ENCODE results near the gene UBE2O. TPM values are rescaled to one million over a fixed set of nuclear protein-coding genes. Genes with fewer than 3 reads are reported as not detected.

Gene UBE2O
- 10 to 100 TPM; 24.1 to 55.9 (median 32.5) TPM for total RNA-seq
- polyA plus RNA-seq, result 10 to 100 TPM in 1 of 3 donors, 1 to 10 TPM in 2; 7.2 to 14.3 (median 8.5) TPM
- long read RNA-seq, donor 1, result 0 reads
- long read RNA-seq, donor 2, full-length matches to known transcripts, result 3 of 8 reads
- long read RNA-seq, donor 2, partial matches to known transcripts, result 5 of 8 reads
- long read RNA-seq, donor 2, other reads (novel, unspliced or antisense), result 0 of 8 reads

DNA sequence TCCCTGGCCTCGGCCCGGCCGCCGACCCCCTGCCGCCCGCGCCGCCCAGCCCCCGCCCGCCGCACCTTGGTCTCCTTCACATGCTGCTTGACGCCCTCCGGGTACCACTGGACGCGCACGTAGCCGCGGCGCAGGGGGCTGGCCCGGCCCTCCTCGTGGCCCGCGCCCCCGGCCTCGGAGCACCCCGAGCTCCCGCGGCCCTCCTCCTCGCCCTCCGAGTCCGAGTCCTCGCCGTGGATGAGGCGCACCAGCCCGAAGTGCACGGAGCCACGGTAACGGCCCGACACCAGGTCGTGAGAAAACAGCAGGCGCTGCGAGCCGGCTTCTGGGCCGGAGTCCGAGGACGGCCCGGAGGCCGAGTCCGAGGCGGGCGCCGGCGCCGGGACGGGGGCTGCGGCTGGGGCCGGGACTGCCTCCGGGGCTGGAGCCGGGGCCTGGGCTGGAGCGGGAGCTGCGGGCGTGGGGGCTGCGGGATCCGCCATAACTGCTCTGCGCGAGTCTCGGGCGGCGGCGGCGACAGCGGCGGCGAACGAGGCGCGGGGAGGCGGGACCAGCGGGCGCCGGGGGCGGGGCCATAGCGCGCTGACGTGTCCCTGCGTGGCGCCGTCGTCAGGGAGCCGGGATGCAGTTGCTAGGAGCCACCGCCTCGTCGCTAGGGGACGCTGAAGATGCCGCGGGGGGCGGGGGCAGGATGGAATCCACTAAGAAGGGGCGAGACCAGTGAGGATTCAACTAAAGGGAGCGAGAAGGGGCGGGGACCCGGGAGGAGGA, at the start of gene UBE2O:
Gene UBE2O, minus strand, starts transcription at position 493 of the 771 bp plus-strand sequence. Its CDS starts 11 bp downstream, at position 482.
- 0 to 2% (median 1%) methylated on average over 19 to 101 of the region's 101 CpGs for WGBS, 5 donors
- Histone ChIP-seq H3K36me3 (no peaks in the 10 kb centered on the region), H3K9me3 (no peaks in the 10 kb centered on the region), H3K27me3 (replicated peaks in 1 of 7) (no peaks in the 10 kb centered on the region), H3K4me3 (peak within 1 kb of the TSS; percentile 73 to 95 (median 91)), H3K4me1 (peaks cover 7 to 48% (median 27%) of the 10 kb centered on the region in 6 donors), H3K27ac (peak within 1 kb of the TSS in 7 of 8 donors; percentile 66 to 90 (median 81))
- TF ChIP-seq, protein P1, sequence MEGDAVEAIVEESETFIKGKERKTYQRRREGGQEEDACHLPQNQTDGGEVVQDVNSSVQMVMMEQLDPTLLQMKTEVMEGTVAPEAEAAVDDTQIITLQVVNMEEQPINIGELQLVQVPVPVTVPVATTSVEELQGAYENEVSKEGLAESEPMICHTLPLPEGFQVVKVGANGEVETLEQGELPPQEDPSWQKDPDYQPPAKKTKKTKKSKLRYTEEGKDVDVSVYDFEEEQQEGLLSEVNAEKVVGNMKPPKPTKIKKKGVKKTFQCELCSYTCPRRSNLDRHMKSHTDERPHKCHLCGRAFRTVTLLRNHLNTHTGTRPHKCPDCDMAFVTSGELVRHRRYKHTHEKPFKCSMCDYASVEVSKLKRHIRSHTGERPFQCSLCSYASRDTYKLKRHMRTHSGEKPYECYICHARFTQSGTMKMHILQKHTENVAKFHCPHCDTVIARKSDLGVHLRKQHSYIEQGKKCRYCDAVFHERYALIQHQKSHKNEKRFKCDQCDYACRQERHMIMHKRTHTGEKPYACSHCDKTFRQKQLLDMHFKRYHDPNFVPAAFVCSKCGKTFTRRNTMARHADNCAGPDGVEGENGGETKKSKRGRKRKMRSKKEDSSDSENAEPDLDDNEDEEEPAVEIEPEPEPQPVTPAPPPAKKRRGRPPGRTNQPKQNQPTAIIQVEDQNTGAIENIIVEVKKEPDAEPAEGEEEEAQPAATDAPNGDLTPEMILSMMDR (IDR thresholded peaks at IDR 0.05 in 8 of 11, conservative IDR thresholded peaks at IDR 0.05 in 3 of 11), result peak in 7 of 11 experiments; percentile 29 to 64 (median 46)
- TF ChIP-seq POLR2A (IDR thresholded peaks at IDR 0.05), result no peak
- peak; percentile 63 to 82 (median 74) for TF ChIP-seq POLR2AphosphoS5 (IDR thresholded peaks at IDR 0.05)
- DNase-seq, result peak; percentile 97
- intact Hi-C loops (cut with DNase I; ENCODE audit: low total_unique reads), result loop anchor here (10.0 kb wide), 1 partner anchor 48 kb away; no protein-coding TSS in a partner anchor

DNA sequence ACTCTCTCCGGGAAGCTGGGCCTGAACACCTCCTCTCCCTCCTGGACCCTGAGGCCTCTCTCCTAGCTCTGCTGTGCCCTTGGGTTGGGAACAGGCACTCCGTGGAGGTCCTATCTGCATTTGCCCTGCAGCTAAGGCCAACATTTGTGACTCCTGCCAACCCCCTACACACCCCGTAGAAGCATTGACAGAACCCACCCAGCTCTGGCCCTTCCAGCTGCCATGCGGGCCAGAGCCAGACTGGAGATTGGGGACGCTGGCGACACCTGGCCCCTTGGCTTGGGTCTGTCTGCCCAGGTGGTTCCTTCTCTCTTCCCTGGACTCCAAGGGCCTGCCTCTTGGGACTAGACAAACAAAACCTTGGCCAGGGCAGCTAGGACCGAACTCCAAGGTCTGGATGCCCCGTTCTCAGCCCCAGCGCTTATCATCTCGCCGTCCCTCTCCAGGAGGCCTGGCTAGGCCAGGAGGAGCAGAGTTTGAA, 48.9 kb upstream of the UBE2O start:
- Histone ChIP-seq H3K4me3 (peak overlapping the region in 6 of 8 donors; percentile 51 to 99 (median 93)), H3K4me1 (peaks cover 33 to 84% (median 65%) of the 10 kb centered on the region in 6 donors), H3K27ac (peak overlapping the region; percentile 88 to 98 (median 95)), H3K9me3 (no peaks in the 10 kb centered on the region), H3K27me3 (replicated peaks in 1 of 7) (no peaks in the 10 kb centered on the region), H3K36me3 (peaks cover 0 to 12% (median 0%) of the 10 kb centered on the region in 6 donors)
- no peak for DNase-seq
- WGBS, 5 donors, result 77 to 84% (median 83%) methylated on average over 11 of the region's 11 CpGs
- intact Hi-C loops (cut with DNase I; ENCODE audit: low total_unique reads), result loop anchor here (10.0 kb wide), 1 partner anchor 197 kb away; the partner anchor contains the start of gene QRICH2
- TF ChIP-seq, protein P1 (IDR thresholded peaks at IDR 0.05 in 8 of 11, conservative IDR thresholded peaks at IDR 0.05 in 3 of 11), result no peak
- no peak for TF ChIP-seq POLR2AphosphoS5 (IDR thresholded peaks at IDR 0.05)
- TF ChIP-seq POLR2A (IDR thresholded peaks at IDR 0.05), result no peak

DNA sequence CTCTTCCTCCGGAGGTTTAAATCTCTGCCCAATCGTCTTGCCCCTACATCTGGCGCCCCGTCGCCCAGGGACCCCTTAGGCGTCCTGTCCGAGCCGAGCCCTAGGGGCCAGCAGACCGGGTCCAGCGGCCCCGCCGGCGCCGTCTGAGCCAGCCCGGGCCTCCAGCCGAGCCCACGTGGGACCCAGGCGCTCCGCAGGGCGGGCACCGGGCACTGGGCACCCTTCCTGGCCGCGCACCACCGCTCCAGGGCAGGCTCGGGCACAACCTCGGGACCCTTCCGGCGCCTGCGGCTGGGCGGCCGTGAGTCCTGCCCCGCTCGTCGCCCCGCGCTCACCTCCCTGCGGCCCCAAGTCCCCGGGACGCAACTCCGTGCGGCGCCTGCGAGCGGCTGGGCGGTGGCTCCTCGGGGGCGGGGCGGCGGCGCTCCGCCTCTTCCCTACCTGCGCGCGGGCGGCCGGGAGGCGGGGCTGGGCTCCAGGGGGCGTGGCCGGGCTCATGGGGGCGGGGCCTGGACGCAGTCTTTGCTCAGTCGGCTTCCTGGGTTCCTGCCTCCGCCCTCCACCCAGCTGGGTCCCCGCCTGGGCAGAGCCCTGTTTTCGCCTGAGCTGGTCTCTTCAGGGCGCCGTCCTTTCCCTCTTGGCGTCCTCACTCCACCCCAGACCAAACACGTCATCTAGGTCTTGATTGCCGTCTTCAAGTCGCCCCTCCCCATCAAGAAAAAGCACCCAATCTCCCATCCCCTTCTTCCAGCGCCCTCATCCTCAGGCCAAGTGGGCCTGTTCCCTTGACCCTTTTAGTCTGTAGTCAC, 48.3 kb upstream of the UBE2O start, which contains the start of gene RHBDF2:
Gene RHBDF2, minus strand, starts transcription at position 406 of the 809 bp plus-strand sequence. CDS start 19,899 bp downstream, outside the sequence.
- peak; percentile 99 for DNase-seq
- TF ChIP-seq, protein P1 (IDR thresholded peaks at IDR 0.05 in 8 of 11, conservative IDR thresholded peaks at IDR 0.05 in 3 of 11), result peak in 3 of 11 experiments; percentile 2 to 47 (median 22)
- TF ChIP-seq POLR2A (IDR thresholded peaks at IDR 0.05) (peak; percentile 65 to 91 (median 75)), POLR2AphosphoS5 (IDR thresholded peaks at IDR 0.05) (peak; percentile 95 to 97 (median 96))
- no peaks in the 10 kb centered on the region for H3K9me3 ChIP-seq
- H3K4me1 ChIP-seq, result peaks cover 34 to 84% (median 66%) of the 10 kb centered on the region in 6 donors
- H3K27me3 ChIP-seq (replicated peaks in 1 of 7), result no peaks in the 10 kb centered on the region
- H3K4me3 ChIP-seq, result peak within 1 kb of the TSS; percentile 51 to 99 (median 91)
- H3K36me3 ChIP-seq, result peaks cover 0 to 15% (median 0%) of the 10 kb centered on the region in 6 donors
- WGBS, 5 donors, result 0 to 1% (median 0%) methylated on average over 15 to 72 of the region's 72 CpGs
- H3K27ac ChIP-seq, result peak within 1 kb of the TSS; percentile 88 to 98 (median 95)
- intact Hi-C loops (cut with DNase I; ENCODE audit: low total_unique reads), result loop anchor here (10.0 kb wide), 1 partner anchor 196 kb away; the partner anchor contains the start of gene QRICH2

Measured in spleen (tissue), 13 donors.